ENCODE data around the gene ALDH1L2. TPM values are rescaled to one million over a fixed set of nuclear protein-coding genes. Genes with fewer than 3 reads are reported as not detected.
"Not testable (repeated sequence)": the region's sequence is repeated elsewhere in the genome, so short reads cannot be mapped to it uniquely, and the experiment has no call there.

ALDH1L2 gene
- total RNA-seq, 1 donor from 2014 or later: 69.2 TPM

DNA sequence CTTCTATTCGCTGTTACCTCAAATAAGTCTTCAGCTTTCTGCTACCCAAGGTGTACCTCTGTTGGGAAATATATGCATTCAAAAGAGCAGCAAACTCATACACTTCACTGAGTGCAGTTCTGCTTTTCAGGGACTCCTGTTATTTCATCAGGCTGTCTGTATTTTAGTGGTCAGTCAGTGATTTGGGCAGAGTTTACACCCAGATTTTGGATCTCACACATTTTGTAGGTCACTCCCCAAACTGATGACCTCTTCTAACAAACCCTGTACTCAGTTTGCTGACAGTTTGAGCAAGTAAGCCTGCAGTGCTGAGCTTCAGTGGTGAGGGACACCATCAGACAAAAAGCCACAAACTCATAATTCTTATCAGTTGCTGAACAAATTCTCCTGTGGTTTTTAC, 15.1 kb upstream of the ALDH1L2 start:
- H3K4me3 Mint-ChIP-seq (ENCODE audit: unreplicated experiment): no peak overlapping the region
- H3K36me3 ChIP-seq (ENCODE audit: insufficient read depth, low read length): no peaks in the 10 kb centered on the region
- TF ChIP-seq, protein P1, sequence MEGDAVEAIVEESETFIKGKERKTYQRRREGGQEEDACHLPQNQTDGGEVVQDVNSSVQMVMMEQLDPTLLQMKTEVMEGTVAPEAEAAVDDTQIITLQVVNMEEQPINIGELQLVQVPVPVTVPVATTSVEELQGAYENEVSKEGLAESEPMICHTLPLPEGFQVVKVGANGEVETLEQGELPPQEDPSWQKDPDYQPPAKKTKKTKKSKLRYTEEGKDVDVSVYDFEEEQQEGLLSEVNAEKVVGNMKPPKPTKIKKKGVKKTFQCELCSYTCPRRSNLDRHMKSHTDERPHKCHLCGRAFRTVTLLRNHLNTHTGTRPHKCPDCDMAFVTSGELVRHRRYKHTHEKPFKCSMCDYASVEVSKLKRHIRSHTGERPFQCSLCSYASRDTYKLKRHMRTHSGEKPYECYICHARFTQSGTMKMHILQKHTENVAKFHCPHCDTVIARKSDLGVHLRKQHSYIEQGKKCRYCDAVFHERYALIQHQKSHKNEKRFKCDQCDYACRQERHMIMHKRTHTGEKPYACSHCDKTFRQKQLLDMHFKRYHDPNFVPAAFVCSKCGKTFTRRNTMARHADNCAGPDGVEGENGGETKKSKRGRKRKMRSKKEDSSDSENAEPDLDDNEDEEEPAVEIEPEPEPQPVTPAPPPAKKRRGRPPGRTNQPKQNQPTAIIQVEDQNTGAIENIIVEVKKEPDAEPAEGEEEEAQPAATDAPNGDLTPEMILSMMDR (IDR thresholded peaks at IDR 0.05; ENCODE audit: insufficient read depth, low read depth, low read length): no peak
- TF ChIP-seq EZH2 (IDR thresholded peaks at IDR 0.05; ENCODE audit: insufficient read depth, low read length): no peak
- H3K27me3 Mint-ChIP-seq (ENCODE audit: low read depth, unreplicated experiment): no peaks in the 10 kb centered on the region
- no peak overlapping the region for H2AFZ ChIP-seq (ENCODE audit: low read depth, low read length)
- H4K20me1 ChIP-seq (ENCODE audit: insufficient read depth, low read length): no peaks in the 10 kb centered on the region
- peaks cover 18% of the 10 kb centered on the region for H3K9me3 Mint-ChIP-seq (ENCODE audit: unreplicated experiment)
- H3K79me2 ChIP-seq (ENCODE audit: insufficient read depth, low read length): no peaks in the 10 kb centered on the region
- H3K27me3 ChIP-seq (ENCODE audit: insufficient read depth, low read length): no peaks in the 10 kb centered on the region
- FAIRE-seq: no peak
- H3K4me3 ChIP-seq (ENCODE audit: insufficient read depth, low read depth, low read length): no peak overlapping the region
- no peak overlapping the region for H3K4me2 ChIP-seq (ENCODE audit: low read length)
- peaks cover 6% of the 10 kb centered on the region for H3K4me1 Mint-ChIP-seq (ENCODE audit: low read depth, unreplicated experiment)
- no peaks in the 10 kb centered on the region for H3K4me1 ChIP-seq (ENCODE audit: insufficient read depth, low read length)
- no peak overlapping the region for H3K27ac ChIP-seq (ENCODE audit: low read depth, low read length)
- DNase-seq (ENCODE audit: low read depth): no peak
- no peaks in the 10 kb centered on the region for H3K36me3 Mint-ChIP-seq (ENCODE audit: low read depth, unreplicated experiment)
- H3K9me3 ChIP-seq (ENCODE audit: insufficient read depth, low read depth, low read length): no peaks in the 10 kb centered on the region
- H3K9ac ChIP-seq (ENCODE audit: low read length): no peak overlapping the region
- H3K27ac Mint-ChIP-seq (ENCODE audit: unreplicated experiment): no peak overlapping the region

DNA sequence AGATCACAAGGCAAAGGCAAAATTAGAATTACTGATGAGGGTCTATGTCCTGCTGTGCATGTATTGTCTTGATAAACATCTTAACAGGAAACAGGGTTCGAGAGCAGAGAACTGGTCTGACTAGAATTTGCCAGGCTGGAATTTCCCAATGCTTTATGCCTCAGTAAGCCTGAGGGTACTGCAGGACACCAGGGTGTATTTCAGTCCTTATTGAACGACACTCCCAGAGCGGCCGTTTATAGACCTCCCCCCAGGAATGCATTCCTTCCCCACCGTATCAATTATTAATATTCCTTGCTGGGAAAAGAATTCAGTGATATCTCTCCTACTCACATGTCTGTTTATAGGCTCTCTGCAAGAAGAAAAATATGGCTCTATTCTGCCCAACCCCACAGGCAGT, 11.1 kb upstream of the ALDH1L2 start:
- not testable (repeated sequence) for H3K36me3 ChIP-seq (ENCODE audit: insufficient read depth, low read length); H3K9ac ChIP-seq (ENCODE audit: low read length); H2AFZ ChIP-seq (ENCODE audit: low read depth, low read length); H3K9me3 ChIP-seq (ENCODE audit: insufficient read depth, low read depth, low read length); FAIRE-seq; H3K79me2 ChIP-seq (ENCODE audit: insufficient read depth, low read length); H3K4me3 ChIP-seq (ENCODE audit: insufficient read depth, low read depth, low read length); H3K36me3 Mint-ChIP-seq (ENCODE audit: low read depth, unreplicated experiment); H4K20me1 ChIP-seq (ENCODE audit: insufficient read depth, low read length); H3K27ac Mint-ChIP-seq (ENCODE audit: unreplicated experiment); DNase-seq (ENCODE audit: low read depth); H3K4me1 ChIP-seq (ENCODE audit: insufficient read depth, low read length); H3K4me3 Mint-ChIP-seq (ENCODE audit: unreplicated experiment); H3K27ac ChIP-seq (ENCODE audit: low read depth, low read length); H3K4me2 ChIP-seq (ENCODE audit: low read length); H3K4me1 Mint-ChIP-seq (ENCODE audit: low read depth, unreplicated experiment)
- H3K27me3 ChIP-seq (ENCODE audit: insufficient read depth, low read length): peaks cover 18% of the 10 kb centered on the region
- H3K27me3 Mint-ChIP-seq (ENCODE audit: low read depth, unreplicated experiment): peaks cover 19% of the 10 kb centered on the region
- H3K9me3 Mint-ChIP-seq (ENCODE audit: unreplicated experiment): peaks cover 18% of the 10 kb centered on the region

DNA sequence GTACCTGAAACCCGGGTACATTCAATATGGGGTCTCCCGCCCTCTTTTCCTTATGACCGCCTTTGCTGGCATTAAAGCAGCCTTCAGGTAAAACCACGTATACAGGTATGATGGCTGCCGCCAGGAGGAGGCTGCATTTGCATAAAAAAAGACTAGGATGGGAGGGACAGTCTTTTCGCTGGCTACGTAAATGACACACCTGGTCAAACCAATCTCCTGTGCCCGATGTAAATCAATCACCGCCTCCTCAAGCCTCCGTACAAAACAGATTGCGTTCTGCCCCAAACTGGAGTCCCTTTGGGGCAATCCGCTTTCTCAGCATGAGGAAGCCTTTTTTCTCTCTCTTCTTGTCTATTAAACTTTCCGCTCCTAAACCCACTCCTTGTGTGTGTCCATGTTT, 8.1 kb upstream of the ALDH1L2 start:
- H3K4me3 ChIP-seq (ENCODE audit: insufficient read depth, low read depth, low read length): no peak overlapping the region
- Mint-ChIP-seq H3K4me1 (ENCODE audit: low read depth, unreplicated experiment) (peaks cover 7% of the 10 kb centered on the region), H3K27ac (ENCODE audit: unreplicated experiment) (no peak overlapping the region), H3K27me3 (ENCODE audit: low read depth, unreplicated experiment) (peaks cover 19% of the 10 kb centered on the region), H3K4me3 (ENCODE audit: unreplicated experiment) (peak overlapping the region; percentile 63), H3K9me3 (ENCODE audit: unreplicated experiment) (peaks cover 12% of the 10 kb centered on the region), H3K36me3 (ENCODE audit: low read depth, unreplicated experiment) (no peaks in the 10 kb centered on the region)
- no peak overlapping the region for H2AFZ ChIP-seq (ENCODE audit: low read depth, low read length)
- no peaks in the 10 kb centered on the region for H3K79me2 ChIP-seq (ENCODE audit: insufficient read depth, low read length)
- FAIRE-seq (no peak), DNase-seq (ENCODE audit: low read depth) (no peak)
- no peaks in the 10 kb centered on the region for H3K36me3 ChIP-seq (ENCODE audit: insufficient read depth, low read length)
- H3K27me3 ChIP-seq (ENCODE audit: insufficient read depth, low read length): peaks cover 18% of the 10 kb centered on the region
- no peak for TF ChIP-seq EZH2 (IDR thresholded peaks at IDR 0.05; ENCODE audit: insufficient read depth, low read length)
- TF ChIP-seq, protein P1 (IDR thresholded peaks at IDR 0.05; ENCODE audit: insufficient read depth, low read depth, low read length): no peak
- H3K4me2 ChIP-seq (ENCODE audit: low read length): no peak overlapping the region
- no peak overlapping the region for H3K9ac ChIP-seq (ENCODE audit: low read length)
- H4K20me1 ChIP-seq (ENCODE audit: insufficient read depth, low read length): no peaks in the 10 kb centered on the region
- H3K27ac ChIP-seq (ENCODE audit: low read depth, low read length): no peak overlapping the region
- no peaks in the 10 kb centered on the region for H3K9me3 ChIP-seq (ENCODE audit: insufficient read depth, low read depth, low read length)
- H3K4me1 ChIP-seq (ENCODE audit: insufficient read depth, low read length): no peaks in the 10 kb centered on the region

All from astrocyte (in vitro differentiated cells and primary cell).